ENCODE measurements around the gene SLCO4A1. TPM values are rescaled to one million over a fixed set of nuclear protein-coding genes. Genes with fewer than 3 reads are reported as not detected.

SLCO4A1 gene
- total and polyA plus RNA-seq, 2 of the 4 experiments (the other 2 are of a cell fraction), result 0.72 to 1.1 TPM

DNA sequence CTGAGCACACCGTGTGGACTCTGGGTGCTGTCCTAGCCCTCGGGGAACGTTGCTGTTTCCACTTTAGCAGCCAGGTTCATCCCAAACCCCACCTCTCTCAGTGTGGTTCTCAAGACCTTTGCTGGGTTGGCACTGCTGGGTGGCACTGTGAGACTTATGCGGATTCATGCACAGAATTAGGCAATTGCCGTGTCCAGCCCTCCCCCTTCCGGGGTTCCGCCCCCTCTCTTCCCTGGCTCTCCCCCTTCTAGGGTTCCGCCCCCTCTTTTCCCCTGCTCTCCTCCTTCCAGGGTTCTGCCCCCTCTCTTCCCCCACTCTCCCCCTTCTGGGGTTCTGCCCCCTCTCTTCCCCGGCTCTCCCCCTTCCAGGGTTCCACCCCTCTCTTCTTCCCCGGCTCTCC lies 39.8 kb upstream of the SLCO4A1 start:
- ChIA-PET CTCF (interaction anchor here (1.1 kb wide), 1 partner anchor 14 kb away, joined by 3 read pairs; no protein-coding TSS in a partner anchor), POLR2A (ENCODE audit: unreplicated experiment) (no interaction called here)
- Histone ChIP-seq H3K79me1 (ENCODE audit: low read depth in 1 of 2, low read length in 2 of 2) (no peaks in the 10 kb centered on the region), H3K14ac (replicated peaks; ENCODE audit: low read depth, low read length) (no peak overlapping the region), H2BK15ac (ENCODE audit: low read depth, low read length) (no peak overlapping the region), H3K4me2 (ENCODE audit: low read depth, low read length) (no peak overlapping the region), H2BK5ac (ENCODE audit: low read depth, low read length, poor library complexity, severe bottlenecking) (no peak overlapping the region), H4K91ac (ENCODE audit: insufficient read depth, low read depth, low read length) (no peak overlapping the region), H3K23ac (ENCODE audit: low read depth, low read length) (no peak overlapping the region), H2AFZ (replicated peaks; ENCODE audit: low read length, poor library complexity) (no peak overlapping the region), H3K27ac (ENCODE audit: insufficient read depth, low read length) (no peak overlapping the region), H3K36me3 (ENCODE audit: control insufficient read depth, insufficient read depth, low read length) (no peaks in the 10 kb centered on the region), H3K18ac (ENCODE audit: low read depth, low read length) (no peak overlapping the region), H3K9me1 (ENCODE audit: insufficient read depth, low read length) (no peaks in the 10 kb centered on the region), H3K4ac (ENCODE audit: low read depth, low read length) (no peak overlapping the region), H2AK9ac (replicated peaks; ENCODE audit: low read depth, low read length, poor library complexity) (no peak overlapping the region), H3K9me3 (ENCODE audit: control insufficient read depth, insufficient read depth, low read length) (no peaks in the 10 kb centered on the region), H4K20me1 (ENCODE audit: insufficient read depth, low read length) (no peaks in the 10 kb centered on the region), H3K4me1 (ENCODE audit: control insufficient read depth, insufficient read depth, low read length) (no peaks in the 10 kb centered on the region), H4K8ac (ENCODE audit: low read depth in 2 of 2, low read length in 2 of 2) (no peak overlapping the region), H2BK20ac (ENCODE audit: low read depth, low read length) (no peak overlapping the region), H3K27me3 (ENCODE audit: control insufficient read depth, insufficient read depth, low read length) (peaks cover 50% of the 10 kb centered on the region), H3K4me3 (ENCODE audit: insufficient read depth, low read depth, low read length) (no peak overlapping the region), H2BK120ac (ENCODE audit: low read depth, low read length) (no peak overlapping the region), H3K56ac (ENCODE audit: extremely low read depth, insufficient read depth, low read length) (no peak overlapping the region), H2AK5ac (ENCODE audit: low read depth, low read length) (no peak overlapping the region), H3K9ac (ENCODE audit: low read depth, low read length) (no peak overlapping the region), H4K5ac (ENCODE audit: low read depth, low read length) (no peak overlapping the region)
- TF ChIP-seq CEBPB (IDR thresholded peaks at IDR 0.05; ENCODE audit: low read depth, low read length) (no peak), SMC3 (IDR thresholded peaks at IDR 0.05; ENCODE audit: low read depth, low read length) (no peak), CHD1 (IDR thresholded peaks at IDR 0.05; ENCODE audit: low read depth, low read length) (no peak), RCOR1 (IDR thresholded peaks at IDR 0.05; ENCODE audit: insufficient replicate concordance, low read length) (no peak), RAD21 (IDR thresholded peaks at IDR 0.05; ENCODE audit: low read length) (no peak), POLR2A (IDR thresholded peaks at IDR 0.05; ENCODE audit: low read depth, low read length) (no peak), FOS (IDR thresholded peaks at IDR 0.05; ENCODE audit: low read depth, low read length) (no peak), BHLHE40 (IDR thresholded peaks at IDR 0.05; ENCODE audit: low read depth, low read length) (no peak), MAZ (IDR thresholded peaks at IDR 0.05; ENCODE audit: borderline replicate concordance, low read depth, low read length) (no peak), RFX5 (IDR thresholded peaks at IDR 0.05; ENCODE audit: low read depth, low read length) (no peak), MXI1 (IDR thresholded peaks at IDR 0.05; ENCODE audit: borderline replicate concordance, low read depth, low read length) (no peak), NFE2L2 (IDR thresholded peaks at IDR 0.05; ENCODE audit: low read depth, low read length) (no peak)
- TF ChIP-seq, protein P1, sequence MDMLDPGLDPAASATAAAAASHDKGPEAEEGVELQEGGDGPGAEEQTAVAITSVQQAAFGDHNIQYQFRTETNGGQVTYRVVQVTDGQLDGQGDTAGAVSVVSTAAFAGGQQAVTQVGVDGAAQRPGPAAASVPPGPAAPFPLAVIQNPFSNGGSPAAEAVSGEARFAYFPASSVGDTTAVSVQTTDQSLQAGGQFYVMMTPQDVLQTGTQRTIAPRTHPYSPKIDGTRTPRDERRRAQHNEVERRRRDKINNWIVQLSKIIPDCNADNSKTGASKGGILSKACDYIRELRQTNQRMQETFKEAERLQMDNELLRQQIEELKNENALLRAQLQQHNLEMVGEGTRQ (IDR thresholded peaks at IDR 0.05; ENCODE audit: low read depth, low read length), result no peak
- TF ChIP-seq, protein P2, sequence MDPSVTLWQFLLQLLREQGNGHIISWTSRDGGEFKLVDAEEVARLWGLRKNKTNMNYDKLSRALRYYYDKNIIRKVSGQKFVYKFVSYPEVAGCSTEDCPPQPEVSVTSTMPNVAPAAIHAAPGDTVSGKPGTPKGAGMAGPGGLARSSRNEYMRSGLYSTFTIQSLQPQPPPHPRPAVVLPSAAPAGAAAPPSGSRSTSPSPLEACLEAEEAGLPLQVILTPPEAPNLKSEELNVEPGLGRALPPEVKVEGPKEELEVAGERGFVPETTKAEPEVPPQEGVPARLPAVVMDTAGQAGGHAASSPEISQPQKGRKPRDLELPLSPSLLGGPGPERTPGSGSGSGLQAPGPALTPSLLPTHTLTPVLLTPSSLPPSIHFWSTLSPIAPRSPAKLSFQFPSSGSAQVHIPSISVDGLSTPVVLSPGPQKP (IDR thresholded peaks at IDR 0.05; ENCODE audit: borderline replicate concordance, low read depth, low read length), result no peak
- TF ChIP-seq, protein P3, sequence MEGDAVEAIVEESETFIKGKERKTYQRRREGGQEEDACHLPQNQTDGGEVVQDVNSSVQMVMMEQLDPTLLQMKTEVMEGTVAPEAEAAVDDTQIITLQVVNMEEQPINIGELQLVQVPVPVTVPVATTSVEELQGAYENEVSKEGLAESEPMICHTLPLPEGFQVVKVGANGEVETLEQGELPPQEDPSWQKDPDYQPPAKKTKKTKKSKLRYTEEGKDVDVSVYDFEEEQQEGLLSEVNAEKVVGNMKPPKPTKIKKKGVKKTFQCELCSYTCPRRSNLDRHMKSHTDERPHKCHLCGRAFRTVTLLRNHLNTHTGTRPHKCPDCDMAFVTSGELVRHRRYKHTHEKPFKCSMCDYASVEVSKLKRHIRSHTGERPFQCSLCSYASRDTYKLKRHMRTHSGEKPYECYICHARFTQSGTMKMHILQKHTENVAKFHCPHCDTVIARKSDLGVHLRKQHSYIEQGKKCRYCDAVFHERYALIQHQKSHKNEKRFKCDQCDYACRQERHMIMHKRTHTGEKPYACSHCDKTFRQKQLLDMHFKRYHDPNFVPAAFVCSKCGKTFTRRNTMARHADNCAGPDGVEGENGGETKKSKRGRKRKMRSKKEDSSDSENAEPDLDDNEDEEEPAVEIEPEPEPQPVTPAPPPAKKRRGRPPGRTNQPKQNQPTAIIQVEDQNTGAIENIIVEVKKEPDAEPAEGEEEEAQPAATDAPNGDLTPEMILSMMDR (conservative IDR thresholded peaks at IDR 0.05; ENCODE audit: low read depth, low read length), result no peak
- no peak for ATAC-seq (ENCODE audit: low read depth)
- WGBS, 2 experiments (ENCODE audit: extremely low coverage in 2 of 2, insufficient read length in 1 of 2), result 67% methylated on average over 4 of the region's 10 CpGs; no CpG with 5 or more reads in 1 of the 2 experiments
- no peak for DNase-seq
- no TSS peak for BruUV-seq (replicated peaks)
- in situ Hi-C loops (cut with MboI; ENCODE audit: low sequenced_read_pairs), result loop anchor here (25.0 kb wide), 1 partner anchor 315 kb away; no protein-coding TSS in a partner anchor
- dilution Hi-C loops (cut with HindIII; ENCODE audit: low sequenced_read_pairs, unreplicated experiment), result no loop called here
- intact Hi-C loops (cut with micrococcal nuclease), result no loop called here

Measured in IMR-90 (cell line).